HepG2 (cell line): ENCODE measurements around the gene CCDC116. TPM values are rescaled to one million over a fixed set of nuclear protein-coding genes. Genes with fewer than 3 reads are reported as not detected.
A peak's percentile ranks its signal among the peaks of the same experiment; 100 is the strongest.

Experiments
- ATAD3A ChIP-seq: sonication (generic); formaldehyde crosslinking; IDR thresholded peaks from 2 replicates; pipeline ENCODE4 v1.4.0; 2020; ENCODE audit warnings: missing genetic modification reagents
- ATF4 ChIP-seq, 2 experiments: fragments of 450-650 bp in 1 of 2; sonication (generic) in 1 of 2; formaldehyde crosslinking; IDR thresholded peaks; 2 replicates each; pipeline versions ENCODE4 v1.5.0 to v1.8.0; 2020 to 2022; ENCODE audit warnings: mild to moderate bottlenecking in 1 of 2, missing genetic modification reagents in 1 of 2
- CSRNP1 ChIP-seq: sonication (generic); formaldehyde crosslinking; IDR thresholded peaks from 2 replicates; pipeline ENCODE4 v1.8.1; 2023; ENCODE audit warnings: mild to moderate bottlenecking, missing genetic modification reagents
- ETS1 ChIP-seq: sonication (generic); formaldehyde crosslinking; IDR thresholded peaks from 2 replicates; pipeline ENCODE4 v1.4.0; 2020; ENCODE audit warnings: missing genetic modification reagents
- FLYWCH1 ChIP-seq: sonication (generic); formaldehyde crosslinking; IDR thresholded peaks from 2 replicates; pipeline ENCODE4 v1.8.1; 2023; ENCODE audit warnings: mild to moderate bottlenecking, missing genetic modification reagents
- HOMEZ ChIP-seq: IDR thresholded peaks from 2 replicates; pipeline ENCODE4 v1.6.1; 2016; ENCODE audit warnings: low read depth
- KDM5B ChIP-seq: sonication (generic); formaldehyde crosslinking; IDR thresholded peaks from 2 replicates; pipeline ENCODE4 v1.4.0; 2020; ENCODE audit warnings: missing genetic modification reagents, mild to moderate bottlenecking, borderline replicate concordance
- LRRFIP1 ChIP-seq: sonication (generic); formaldehyde crosslinking; conservative IDR thresholded peaks from 2 replicates; pipeline ENCODE4 v1.4.0; 2020; ENCODE audit warnings: missing genetic modification reagents
- NFYB ChIP-seq: sonication (generic); formaldehyde crosslinking; IDR thresholded peaks from 2 replicates; pipeline ENCODE4 v1.4.0; 2020; ENCODE audit warnings: missing genetic modification reagents
- RAD51 ChIP-seq: fragments of 450-650 bp; IDR thresholded peaks from 2 replicates; pipeline ENCODE4 v1.6.1; 2016; ENCODE audit warnings: borderline replicate concordance
- RBM39 ChIP-seq: fragments of 200-400 bp; formaldehyde crosslinking; IDR thresholded peaks from one replicate; pipeline ENCODE4 v1.6.1; 2018; ENCODE audit warnings: antibody characterized with exemption, mild to moderate bottlenecking, low read depth, low read length; ENCODE audit not compliant: poor library complexity, severe bottlenecking
- ZNF260 ChIP-seq: sonication (generic); formaldehyde crosslinking; IDR thresholded peaks from 2 replicates; pipeline ENCODE4 v1.4.0; 2020; ENCODE audit warnings: missing genetic modification reagents, low read depth, mild to moderate bottlenecking, borderline replicate concordance
- ZNF333 ChIP-seq: sonication (generic); formaldehyde crosslinking; IDR thresholded peaks from 2 replicates; pipeline ENCODE4 v1.4.0; 2020; ENCODE audit warnings: mild to moderate bottlenecking, missing genetic modification reagents, borderline replicate concordance
- ZNF652 ChIP-seq: IDR thresholded peaks from 2 replicates; pipeline ENCODE4 v1.6.1; 2016; ENCODE audit warnings: low read depth, borderline replicate concordance
- ZNF883 ChIP-seq: sonication (generic); formaldehyde crosslinking; IDR thresholded peaks from 2 replicates; pipeline ENCODE4 v1.5.1; 2020; ENCODE audit warnings: mild to moderate bottlenecking, missing genetic modification reagents; ENCODE audit errors: not compliant biosample characterization
- polyA plus RNA-seq, 8 experiments: library from polyadenylated mRNA; depleted of rRNA in 3 of 8; stranded (reverse) in 7 of 8; unstranded in 1 of 8; fragments of >200 nt; fragmentation: Illumina TruSeq in 4 of 8; extraction: Trizol in 4 of 8; gene quantifications; 2 replicates each; pipeline versions ENCODE4 v1.2.1 to v1.2.3, GENCODE V29; 2011 to 2016; ENCODE audit warnings: low read depth in 4 of 8, missing spikeins in 1 of 8, mixed read lengths in 1 of 8; ENCODE audit not compliant: insufficient read depth in 1 of 8
- total RNA-seq, 5 experiments: library from RNA; depleted of rRNA; stranded (reverse); fragments of >200 nt; fragmentation: Illumina TruSeq; extraction: Trizol; gene quantifications; 2 replicates each; pipeline ENCODE4 v1.2.3, GENCODE V29; 2016; ENCODE audit warnings: low read depth in 1 of 5

CCDC116 gene
- total and polyA plus RNA-seq, 2 of the 13 experiments (the other 11 are each of a cell fraction or from before 2014, with no cell fraction given): 0.15 to 0.33 TPM

GRCh38 chr22:21629255-21630149 is 3.1 kb upstream of the CCDC116 start, which contains the start of gene YDJC (continued):
- TF ChIP-seq FLYWCH1 (CRISPR knock-in tag) (0 out of 2 replicates have a peak, but pooled peaks have one; percentile 80), ZNF333 (CRISPR knock-in tag) (peak; percentile 65; the same call in 1 of the 2 replicates), NFYB (CRISPR knock-in tag) (no peak; the same call in 1 of the 2 replicates), ATAD3A (CRISPR knock-in tag) (0 out of 2 replicates have a peak, but pooled peaks have one; percentile 79), ZNF260 (CRISPR knock-in tag) (no peak), RBM39 (peak; percentile 99), CSRNP1 (0 out of 2 replicates have a peak, but pooled peaks have one; percentile 59), KDM5B (peak; percentile 93), LRRFIP1 (CRISPR knock-in tag) (no peak; the same call in 1 of the 2 replicates), ZNF883 (CRISPR knock-in tag) (peak; percentile 84), RAD51 (no peak), HOMEZ (CRISPR knock-in tag) (0 out of 2 replicates have a peak, but pooled peaks have one; percentile 20), ZNF652 (CRISPR knock-in tag) (no peak), ETS1 (CRISPR knock-in tag) (peak; percentile 78; the same call in 1 of the 2 replicates), ATF4 (CRISPR knock-in tag; IDR thresholded peaks at IDR 0.05) (0 out of 4 replicates have a peak, but pooled peaks of 1 of the 2 experiments have one; percentile 14)
